Uterus (tissue), 2 donors: ENCODE measurements around the gene HOXA1.

Experiments
- POLR2A ChIP-seq, 2 donors: fragments of 450-650 bp; IDR thresholded peaks; one replicate each; pipeline ENCODE4 v1.6.1; 2016; ENCODE audit warnings: antibody characterized with exemption in 2 of 2, mild to moderate bottlenecking in 1 of 2, moderate library complexity in 1 of 2
- TF ChIP-seq, protein P1 (sequence below), 4 experiments: fragments of 200-600 bp in 2 of 4; fragments of 450-650 bp in 2 of 4; sonication (generic) in 2 of 4; IDR thresholded peaks; one replicate each; pipeline ENCODE4 v1.5.1; 2016 to 2019; ENCODE audit warnings: antibody characterized with exemption in 4 of 4, mild to moderate bottlenecking in 2 of 4, moderate library complexity in 1 of 4

DNA sequence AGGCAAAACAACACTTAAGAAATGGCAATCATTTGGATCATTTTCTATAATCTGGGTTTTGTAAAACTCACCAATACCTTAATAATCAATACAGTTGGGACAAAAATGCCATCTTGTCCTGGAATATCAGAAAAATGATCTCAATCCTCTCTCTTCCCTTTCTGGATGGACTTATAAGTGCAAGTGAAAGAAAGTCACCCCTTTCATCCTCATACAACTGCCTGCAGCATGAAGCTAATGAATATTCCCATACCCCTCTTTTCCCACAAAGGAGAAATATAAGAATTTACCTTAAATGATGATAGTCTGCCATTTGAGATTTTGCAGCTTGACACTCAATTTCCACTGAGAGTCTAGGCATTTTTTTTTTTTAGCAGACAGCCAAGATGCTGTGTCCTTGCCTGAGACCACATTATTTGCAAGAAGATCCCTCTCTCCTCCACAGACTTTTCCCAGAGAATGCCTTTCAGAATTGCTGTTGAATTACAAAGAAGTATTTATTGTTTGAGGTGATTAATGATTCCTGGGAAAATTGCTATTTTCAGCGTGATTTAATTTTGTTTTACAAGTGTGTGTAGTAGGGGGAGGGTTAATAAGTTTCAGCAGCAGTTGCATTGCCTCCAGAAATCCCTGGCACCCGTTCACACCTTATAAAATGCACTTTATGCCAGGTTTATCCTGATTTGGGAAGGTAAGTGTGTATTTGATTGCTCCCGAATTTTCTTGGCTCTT is 31.0 kb upstream of the HOXA1 start:
- TF ChIP-seq, protein P1, sequence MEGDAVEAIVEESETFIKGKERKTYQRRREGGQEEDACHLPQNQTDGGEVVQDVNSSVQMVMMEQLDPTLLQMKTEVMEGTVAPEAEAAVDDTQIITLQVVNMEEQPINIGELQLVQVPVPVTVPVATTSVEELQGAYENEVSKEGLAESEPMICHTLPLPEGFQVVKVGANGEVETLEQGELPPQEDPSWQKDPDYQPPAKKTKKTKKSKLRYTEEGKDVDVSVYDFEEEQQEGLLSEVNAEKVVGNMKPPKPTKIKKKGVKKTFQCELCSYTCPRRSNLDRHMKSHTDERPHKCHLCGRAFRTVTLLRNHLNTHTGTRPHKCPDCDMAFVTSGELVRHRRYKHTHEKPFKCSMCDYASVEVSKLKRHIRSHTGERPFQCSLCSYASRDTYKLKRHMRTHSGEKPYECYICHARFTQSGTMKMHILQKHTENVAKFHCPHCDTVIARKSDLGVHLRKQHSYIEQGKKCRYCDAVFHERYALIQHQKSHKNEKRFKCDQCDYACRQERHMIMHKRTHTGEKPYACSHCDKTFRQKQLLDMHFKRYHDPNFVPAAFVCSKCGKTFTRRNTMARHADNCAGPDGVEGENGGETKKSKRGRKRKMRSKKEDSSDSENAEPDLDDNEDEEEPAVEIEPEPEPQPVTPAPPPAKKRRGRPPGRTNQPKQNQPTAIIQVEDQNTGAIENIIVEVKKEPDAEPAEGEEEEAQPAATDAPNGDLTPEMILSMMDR (IDR thresholded peaks at IDR 0.05): no peak
- no peak for TF ChIP-seq POLR2A (IDR thresholded peaks at IDR 0.05)
